HEK293 (cell line): Measurements from ENCODE around the gene LDB1.

Experiments
- CTCF ChIA-PET: fragments of 350-600 bp; formaldehyde crosslinking; extraction: SDS; loops from one replicate; lab custom pipeline; 2021; ENCODE audit warnings: antibody characterized with exemption; lab: Yijun Ruan, JAX
- POLR2A ChIA-PET: fragments of 300-600 bp; formaldehyde crosslinking; extraction: SDS; loops from one replicate; lab custom pipeline; 2020; ENCODE audit warnings: antibody characterized with exemption, inconsistent platforms; lab: Yijun Ruan, JAX
- H3K27ac ChIP-seq: fragments of 200-500 bp; sonication (Bioruptor generic); 2 replicates; pipeline ENCODE4 v1.5.1; 2014; ENCODE audit warnings: low read depth, low read length, control low read depth, inconsistent platforms; ENCODE audit errors: extremely low read depth
- H3K36me3 ChIP-seq, 2 experiments: fragments of 200-500 bp in 1 of 2; sonication (Bioruptor generic) in 1 of 2; 1 replicate in 1 of 2; 2 replicates in 1 of 2; pipeline ENCODE4 v1.5.1; 2014 to 2017; ENCODE audit warnings: inconsistent platforms in 2 of 2, low read length in 2 of 2; ENCODE audit not compliant: control insufficient read depth in 2 of 2, insufficient read depth in 1 of 2
- H3K4me1 ChIP-seq: fragments of 200-500 bp; sonication (Bioruptor generic); 2 replicates; pipeline ENCODE4 v1.5.1; 2014; ENCODE audit warnings: mild to moderate bottlenecking, low read length, inconsistent platforms; ENCODE audit not compliant: control insufficient read depth, insufficient read depth
- H3K4me3 ChIP-seq: 2 replicates; pipeline ENCODE4 v1.5.1; 2011; ENCODE audit warnings: low read depth, mild to moderate bottlenecking, control low read depth, low read length, moderate library complexity
- H3K9me3 ChIP-seq: fragments of 200-500 bp; sonication (Bioruptor generic); 2 replicates; pipeline ENCODE4 v1.5.1; 2014; ENCODE audit warnings: low read depth, low read length, inconsistent platforms; ENCODE audit not compliant: control insufficient read depth, insufficient read depth
- HOXC10 ChIP-seq: sonication (generic); formaldehyde crosslinking; IDR thresholded peaks from 2 replicates; pipeline ENCODE4 v1.8.1; 2023; ENCODE audit warnings: mild to moderate bottlenecking, missing genetic modification reagents
- KLF9 ChIP-seq: fragments of 450-650 bp; formaldehyde crosslinking; IDR thresholded peaks from 2 replicates; pipeline ENCODE4 v1.5.1; 2016; ENCODE audit warnings: missing biosample characterization, missing genetic modification characterization, low read depth
- SP7 ChIP-seq: fragments of 450-650 bp; formaldehyde crosslinking; IDR thresholded peaks from 2 replicates; pipeline ENCODE4 v1.5.1; 2016; ENCODE audit warnings: missing biosample characterization, missing genetic modification characterization
- ZNF10 ChIP-seq: fragments of 450-650 bp; formaldehyde crosslinking; IDR thresholded peaks from 2 replicates; pipeline ENCODE4 v1.5.1; 2017; ENCODE audit warnings: missing biosample characterization, missing genetic modification characterization
- ZNF121 ChIP-seq: fragments of 450-650 bp; formaldehyde crosslinking; IDR thresholded peaks from 2 replicates; pipeline ENCODE4 v1.5.1; 2016; ENCODE audit warnings: missing biosample characterization, missing genetic modification characterization
- ZNF2 ChIP-seq: fragments of 450-650 bp; formaldehyde crosslinking; IDR thresholded peaks from 2 replicates; pipeline ENCODE4 v1.5.1; 2016; ENCODE audit warnings: missing biosample characterization, missing genetic modification characterization
- ZNF274 ChIP-seq, 2 experiments: fragments of 200-500 bp in 1 of 2; fragments of 450-650 bp in 1 of 2; sonication (Bioruptor generic) in 1 of 2; formaldehyde crosslinking in 1 of 2; IDR thresholded peaks; 2 replicates each; pipeline versions ENCODE4 v1.5.1 to v1.6.1; 2014 to 2016; ENCODE audit warnings: borderline replicate concordance in 1 of 2, inconsistent platforms in 1 of 2, low read length in 1 of 2, missing biosample characterization in 1 of 2, missing genetic modification characterization in 1 of 2
- ZNF335 ChIP-seq: fragments of 450-650 bp; formaldehyde crosslinking; conservative IDR thresholded peaks from 2 replicates; pipeline ENCODE4 v1.5.1; 2016; ENCODE audit warnings: missing biosample characterization, missing genetic modification characterization
- ZNF341 ChIP-seq: fragments of 450-650 bp; formaldehyde crosslinking; IDR thresholded peaks from 2 replicates; pipeline ENCODE4; 2016; ENCODE audit warnings: low read depth, missing biosample characterization, missing genetic modification characterization
- ZNF449 ChIP-seq: fragments of 450-650 bp; formaldehyde crosslinking; IDR thresholded peaks from 2 replicates; pipeline ENCODE4 v1.5.1; 2017; ENCODE audit warnings: missing biosample characterization, mild to moderate bottlenecking, missing genetic modification characterization, moderate library complexity
- ZNF513 ChIP-seq: fragments of 450-650 bp; IDR thresholded peaks from 2 replicates; pipeline ENCODE4 v1.5.1; 2018; ENCODE audit warnings: missing biosample characterization, missing genetic modification characterization
- ZNF518A ChIP-seq: fragments of 450-650 bp; formaldehyde crosslinking; conservative IDR thresholded peaks from 2 replicates; pipeline ENCODE4 v1.5.1; 2016; ENCODE audit warnings: low read depth, missing biosample characterization, missing genetic modification characterization
- ZNF561 ChIP-seq: fragments of 450-650 bp; IDR thresholded peaks from 2 replicates; pipeline ENCODE4 v1.5.1; 2018; ENCODE audit warnings: missing biosample characterization, missing genetic modification characterization, borderline replicate concordance
- ZNF600 ChIP-seq: fragments of 450-650 bp; formaldehyde crosslinking; IDR thresholded peaks from 2 replicates; pipeline ENCODE4 v1.5.1; 2016; ENCODE audit warnings: missing biosample characterization, missing genetic modification characterization
- ZNF629 ChIP-seq: fragments of 450-650 bp; formaldehyde crosslinking; IDR thresholded peaks from 2 replicates; pipeline ENCODE4 v1.5.1; 2017; ENCODE audit warnings: missing biosample characterization, missing genetic modification characterization
- ZNF843 ChIP-seq: fragments of 450-650 bp; formaldehyde crosslinking; IDR thresholded peaks from 2 replicates; pipeline ENCODE4 v1.5.1; 2016; ENCODE audit warnings: missing biosample characterization, missing genetic modification characterization

LDB1 gene

DNA sequence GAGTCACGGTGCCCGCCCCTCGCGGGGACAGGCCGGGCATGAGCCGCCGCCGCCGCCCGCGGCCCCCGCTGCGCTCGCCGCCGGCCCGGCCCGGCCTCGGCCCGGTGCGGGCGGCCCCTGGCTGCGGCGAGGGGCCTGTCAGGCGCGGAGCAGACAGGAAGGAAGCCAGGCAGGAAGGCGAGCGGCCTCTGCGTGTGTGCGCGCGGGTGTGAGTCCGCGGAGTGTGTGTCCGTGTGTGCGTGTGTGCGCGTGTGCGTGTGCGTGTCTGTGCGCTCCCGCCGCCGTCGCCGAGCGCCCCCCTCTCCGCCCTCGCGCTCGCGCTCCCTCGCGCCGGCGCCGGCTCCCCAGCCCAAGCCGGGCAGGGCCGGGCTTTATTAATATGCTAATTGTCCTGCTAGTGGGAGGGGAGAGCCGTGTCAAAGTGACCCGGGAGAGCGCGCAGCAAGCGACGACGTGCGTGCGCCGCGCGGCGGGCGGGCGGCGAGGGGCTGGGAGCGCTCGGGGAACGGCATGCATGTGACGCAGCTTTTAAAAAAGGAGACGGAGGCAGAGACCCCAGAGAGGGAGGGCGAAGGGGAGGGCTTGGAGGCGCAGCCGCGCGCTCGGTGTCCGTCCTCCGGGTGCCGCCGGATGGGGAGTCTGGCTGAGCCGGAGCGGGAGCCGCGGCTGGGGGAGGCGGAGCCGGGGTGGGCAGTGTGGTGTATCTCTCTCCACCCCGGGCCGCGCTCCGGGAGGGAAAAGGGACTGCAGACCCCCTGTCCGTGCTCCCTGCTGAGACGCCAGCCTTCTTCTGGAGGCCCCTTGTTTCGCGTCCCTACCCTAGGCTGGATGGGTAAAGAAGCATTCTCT is at the start of gene LDB1 (continued):
- TF ChIP-seq KLF9 (tag by site-specific recombination) (peak; percentile 43; the same call in 1 of the 2 replicates), ZNF629 (tag by site-specific recombination) (peak; percentile 75), ZNF274 (IDR thresholded peaks at IDR 0.05; ENCODE audit: low read length) (no peak), ZNF274 (tag by site-specific recombination; IDR thresholded peaks at IDR 0.05; ENCODE audit: borderline replicate concordance) (no peak), ZNF341 (tag by site-specific recombination) (peak; percentile 91), ZNF561 (tag by site-specific recombination) (peak; percentile 73; the same call in 1 of the 2 replicates), HOXC10 (CRISPR knock-in tag) (no peak), ZNF335 (tag by site-specific recombination) (peak; percentile 56), SP7 (tag by site-specific recombination) (peak; percentile 54), ZNF600 (tag by site-specific recombination) (peak; percentile 87), ZNF843 (tag by site-specific recombination) (peak; percentile 50; the same call in 1 of the 2 replicates), ZNF518A (tag by site-specific recombination) (no peak), ZNF2 (tag by site-specific recombination) (0 out of 2 replicates have a peak, but pooled peaks have one; percentile 49)

DNA sequence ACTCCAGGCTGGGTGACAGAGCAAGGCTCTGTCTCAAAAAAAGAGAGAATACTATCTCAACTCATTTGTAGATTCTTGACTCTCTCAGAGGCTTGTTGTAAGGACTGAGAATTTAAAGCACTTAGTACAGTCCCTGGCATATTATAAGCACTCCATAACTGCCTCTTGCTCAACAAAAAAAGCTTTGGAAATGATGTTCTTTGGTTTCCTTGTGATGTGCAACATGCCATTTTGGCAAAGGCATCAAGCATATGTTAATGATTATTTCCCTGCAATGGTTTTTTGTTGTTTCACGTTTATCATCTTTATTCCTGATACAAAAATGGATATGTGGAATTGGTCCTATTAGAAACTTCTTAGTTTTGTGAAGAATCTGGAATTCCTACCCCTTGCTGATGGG is 47.7 kb upstream of the LDB1 start:
- ChIA-PET CTCF (interaction anchor here (0.7 to 3.7 kb wide), 8 partner anchors 10 to 225 kb away, joined by 3 to 40 read pairs (median 13); partner anchors contain the start of gene NOLC1), POLR2A (no interaction called here)
- TF ChIP-seq ZNF121 (tag by site-specific recombination) (no peak), ZNF10 (tag by site-specific recombination) (no peak)
- Histone ChIP-seq H3K36me3 (peaks cover 10 to 13% of the 10 kb centered on the region in 2 experiments), H3K9me3 (no peaks in the 10 kb centered on the region), H3K27ac (no peak overlapping the region), H3K4me3 (no peak overlapping the region), H3K4me1 (no peaks in the 10 kb centered on the region)

GRCh38 chr10:102163342-102163989 is 43.3 kb upstream of the LDB1 start:
- Histone ChIP-seq H3K4me1 (no peaks in the 10 kb centered on the region), H3K9me3 (no peaks in the 10 kb centered on the region), H3K36me3 (peaks cover 47 to 57% of the 10 kb centered on the region in 2 experiments), H3K4me3 (no peak overlapping the region), H3K27ac (no peak overlapping the region)
- ChIA-PET CTCF (no interaction called here), POLR2A (no interaction called here)
- TF ChIP-seq ZNF629 (tag by site-specific recombination): no peak
- no peak for TF ChIP-seq ZNF449 (tag by site-specific recombination)
- TF ChIP-seq ZNF513 (tag by site-specific recombination): no peak
